Cardiac fibroblast (primary cell): ENCODE data around the gene DDX24.

Experiments used
- DNase-seq, 2 donors: peaks; one replicate each; pipeline versions ENCODE4 v3.0.0 to v3.0.0-alpha.2; 2010; ENCODE audit warnings: low read depth in 2 of 2
- H3K4me3 ChIP-seq, 2 donors: replicated peaks in 1 of 2; 1 replicate in 1 of 2; 2 replicates in 1 of 2; pipeline ENCODE4 v1.5.1; 2011; ENCODE audit warnings: low read depth in 2 of 2, low read length in 2 of 2, mild to moderate bottlenecking in 2 of 2, moderate library complexity in 1 of 2
- TF ChIP-seq, protein P1 (sequence below): IDR thresholded peaks from one replicate; pipeline ENCODE4 v1.5.1; 2011; ENCODE audit warnings: low read depth, mild to moderate bottlenecking, low read length, inconsistent platforms

The DDX24 gene

DNA sequence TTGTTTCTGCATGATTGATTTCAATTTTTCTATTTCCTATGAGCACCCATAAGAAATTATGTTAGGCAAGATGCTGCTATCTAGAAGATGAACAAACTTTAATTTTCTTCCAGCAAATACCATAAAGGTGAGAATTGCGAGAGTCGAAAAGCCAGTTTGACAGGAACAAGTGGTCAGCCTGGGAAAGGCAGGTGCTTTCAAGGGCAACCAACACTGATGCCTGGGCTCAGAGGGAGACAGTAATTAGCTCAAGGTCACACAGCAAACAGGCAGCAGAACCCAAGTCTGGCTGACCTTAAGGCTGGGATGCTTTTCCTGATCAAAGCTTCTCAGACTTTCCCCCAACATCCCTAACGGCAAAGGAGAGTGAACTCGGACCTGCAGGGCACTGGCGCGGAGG is 61.7 kb downstream of the DDX24 start:
- DNase-seq = no peak
- H3K4me3 ChIP-seq = no peak overlapping the region
- TF ChIP-seq, protein P1, sequence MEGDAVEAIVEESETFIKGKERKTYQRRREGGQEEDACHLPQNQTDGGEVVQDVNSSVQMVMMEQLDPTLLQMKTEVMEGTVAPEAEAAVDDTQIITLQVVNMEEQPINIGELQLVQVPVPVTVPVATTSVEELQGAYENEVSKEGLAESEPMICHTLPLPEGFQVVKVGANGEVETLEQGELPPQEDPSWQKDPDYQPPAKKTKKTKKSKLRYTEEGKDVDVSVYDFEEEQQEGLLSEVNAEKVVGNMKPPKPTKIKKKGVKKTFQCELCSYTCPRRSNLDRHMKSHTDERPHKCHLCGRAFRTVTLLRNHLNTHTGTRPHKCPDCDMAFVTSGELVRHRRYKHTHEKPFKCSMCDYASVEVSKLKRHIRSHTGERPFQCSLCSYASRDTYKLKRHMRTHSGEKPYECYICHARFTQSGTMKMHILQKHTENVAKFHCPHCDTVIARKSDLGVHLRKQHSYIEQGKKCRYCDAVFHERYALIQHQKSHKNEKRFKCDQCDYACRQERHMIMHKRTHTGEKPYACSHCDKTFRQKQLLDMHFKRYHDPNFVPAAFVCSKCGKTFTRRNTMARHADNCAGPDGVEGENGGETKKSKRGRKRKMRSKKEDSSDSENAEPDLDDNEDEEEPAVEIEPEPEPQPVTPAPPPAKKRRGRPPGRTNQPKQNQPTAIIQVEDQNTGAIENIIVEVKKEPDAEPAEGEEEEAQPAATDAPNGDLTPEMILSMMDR = no peak

DNA sequence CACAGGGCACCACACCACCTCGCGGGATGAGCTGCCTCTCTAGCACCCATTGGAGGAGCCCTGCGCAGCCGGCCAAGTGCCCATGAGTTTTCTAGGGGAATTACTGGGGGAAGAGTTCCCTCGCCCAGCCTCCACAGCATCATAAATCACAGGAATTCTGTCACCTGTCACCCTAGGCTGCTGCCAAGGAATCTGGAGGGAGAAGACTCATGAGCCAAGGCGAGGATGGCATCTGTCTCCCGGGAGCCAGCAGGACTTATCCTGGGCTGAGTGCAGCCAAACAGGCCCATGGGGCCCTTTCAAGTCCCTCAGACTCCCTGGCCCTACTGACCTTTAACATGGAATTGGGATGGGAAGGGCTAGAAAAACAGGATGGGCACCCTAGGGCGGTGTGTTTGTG is 62.7 kb downstream of the DDX24 start:
- DNase-seq = no peak
- TF ChIP-seq, protein P1 = no peak
- no peak overlapping the region for H3K4me3 ChIP-seq

DNA sequence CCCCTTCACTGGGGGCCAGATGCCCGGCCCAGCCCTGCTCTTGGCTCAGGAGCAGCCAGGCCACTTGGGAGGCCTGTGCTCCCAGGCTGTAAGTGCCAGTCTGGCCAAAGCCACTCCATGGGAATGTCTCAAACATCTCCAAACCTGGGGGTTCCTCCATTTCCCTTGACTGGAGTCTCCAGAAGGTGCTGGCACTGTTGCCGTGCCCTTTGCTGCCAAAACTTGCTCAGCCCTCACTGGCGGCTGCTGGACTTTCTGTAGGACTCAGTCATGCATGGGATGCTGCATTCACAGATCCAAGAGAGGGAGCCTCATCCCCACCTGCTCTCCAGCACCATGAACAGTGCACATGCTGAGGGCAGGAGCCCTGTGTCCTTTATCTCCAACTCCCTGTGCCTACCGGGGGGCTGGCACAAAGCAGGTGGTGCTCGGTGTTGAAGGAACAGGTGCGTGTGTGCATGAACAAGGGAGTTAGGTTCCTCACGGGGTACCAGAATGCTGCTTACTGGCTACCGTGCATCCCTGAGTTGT is 64.5 kb downstream of the DDX24 start:
- H3K4me3 ChIP-seq = no peak overlapping the region
- TF ChIP-seq, protein P1 = no peak
- DNase-seq = no peak

DNA sequence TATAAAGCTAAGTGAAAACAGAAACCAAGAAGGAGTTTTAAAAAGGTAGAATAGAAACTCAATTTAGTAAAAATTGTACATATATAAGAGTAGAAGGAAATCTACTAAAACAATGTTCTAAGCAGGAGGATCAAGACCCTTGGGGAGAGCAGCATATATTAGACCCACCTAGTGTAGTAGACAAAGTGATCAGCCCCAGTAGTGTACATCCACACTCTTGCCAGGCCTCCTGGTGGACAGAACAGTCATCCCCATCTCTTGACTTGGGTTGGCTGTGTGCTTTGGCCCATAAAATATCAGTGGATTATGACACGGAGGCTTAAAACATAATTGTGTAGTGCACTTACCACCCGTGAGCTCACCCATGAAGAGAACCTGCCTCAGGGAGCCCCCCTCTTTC is 65.8 kb downstream of the DDX24 start:
- TF ChIP-seq, protein P1 = no peak
- no peak for DNase-seq
- H3K4me3 ChIP-seq = no peak overlapping the region

DNA sequence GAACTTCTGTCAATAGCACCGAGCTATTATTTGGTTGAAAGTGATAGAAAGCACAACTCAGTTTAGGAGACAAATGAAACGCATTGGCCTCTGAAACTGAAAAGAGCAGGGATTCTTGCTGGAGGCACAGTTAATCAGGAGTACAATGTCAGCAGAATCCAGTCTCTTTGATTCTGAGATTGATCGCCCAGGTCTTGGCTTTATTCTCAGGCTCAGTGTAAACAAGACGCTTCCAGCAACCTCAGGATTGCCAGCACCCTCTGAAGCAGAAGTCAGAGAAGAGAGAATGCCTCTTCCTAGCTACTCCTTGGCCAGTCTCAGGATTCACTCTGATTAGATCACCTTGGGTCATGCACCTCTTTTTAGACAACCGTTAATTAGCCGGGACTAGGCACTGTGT is 66.6 kb downstream of the DDX24 start:
- DNase-seq = no peak
- TF ChIP-seq, protein P1 = no peak
- H3K4me3 ChIP-seq = no peak overlapping the region

DNA sequence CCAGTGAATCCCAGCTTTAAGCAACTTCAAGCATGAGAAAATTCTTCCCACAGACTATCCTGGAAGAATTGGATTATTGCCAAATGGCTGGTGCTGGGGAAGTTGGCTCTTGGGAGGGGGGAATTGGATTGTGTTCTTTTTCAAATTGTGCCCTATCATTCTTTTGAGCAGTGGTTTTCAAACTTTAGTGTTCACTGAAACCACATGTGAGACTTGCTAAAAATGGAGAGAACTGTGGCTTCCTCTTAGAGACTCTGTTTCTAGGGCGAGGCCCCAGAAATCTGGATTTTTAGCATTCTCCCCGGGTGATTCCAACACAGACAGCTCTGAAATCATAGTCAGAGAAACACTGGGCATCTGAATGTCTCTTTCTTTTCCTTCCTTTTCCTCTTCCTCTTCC is 69.2 kb downstream of the DDX24 start:
- TF ChIP-seq, protein P1 = no peak
- peak in 1 of 2 donors; percentile 10 for DNase-seq
- no peak overlapping the region for H3K4me3 ChIP-seq

DNA sequence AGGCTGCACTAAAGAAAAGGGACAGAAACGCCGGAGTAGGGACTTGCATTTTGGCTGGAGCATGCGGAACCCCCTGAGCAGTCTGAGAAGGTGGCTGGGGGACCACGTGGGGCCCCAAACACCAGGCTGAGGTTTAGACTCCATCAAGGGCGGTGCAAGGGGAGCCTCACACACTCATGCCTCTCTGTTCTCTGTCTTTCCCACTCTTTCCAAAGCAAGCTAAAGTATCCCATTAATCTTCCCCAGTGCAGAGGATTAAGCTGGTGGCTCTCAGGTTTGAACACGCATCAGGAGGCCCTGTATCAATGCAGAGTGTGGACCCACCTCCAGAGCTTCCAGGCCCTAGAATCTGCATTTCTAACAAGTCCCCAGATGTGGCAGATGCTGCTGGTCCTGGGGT is 70.4 kb downstream of the DDX24 start:
- H3K4me3 ChIP-seq = no peak overlapping the region
- no peak for DNase-seq
- TF ChIP-seq, protein P1 = no peak
